K562 (cell line): ENCODE results near the gene HNRNPLL. TPM values are rescaled to one million over a fixed set of nuclear protein-coding genes. Genes with fewer than 3 reads are reported as not detected.

Source experiments
- BMI1 ChIP-seq: fragments of 150-350 bp; IDR thresholded peaks from 2 replicates; pipeline ENCODE4 v1.6.1; 2014; ENCODE audit warnings: low read length
- EP400 ChIP-seq: fragments of 450-650 bp; IDR thresholded peaks from 2 replicates; pipeline ENCODE4 v1.6.1; 2017; ENCODE audit warnings: antibody characterized with exemption, mild to moderate bottlenecking, moderate library complexity
- GTF2F1 ChIP-seq: IDR thresholded peaks from 2 replicates; pipeline ENCODE4 v1.6.1; 2011; ENCODE audit warnings: low read depth, low read length, improper control_type of control experiment
- HMGN3 ChIP-seq: IDR thresholded peaks from 2 replicates; pipeline ENCODE4 v1.6.1; 2011; ENCODE audit warnings: borderline replicate concordance, low read depth, mild to moderate bottlenecking, mixed read lengths, low read length; ENCODE audit not compliant: insufficient read length; ENCODE audit errors: extremely low read depth
- HNRNPK ChIP-seq: fragments of 200-400 bp; formaldehyde crosslinking; IDR thresholded peaks from one replicate; pipeline ENCODE4 v1.6.1; 2018; ENCODE audit warnings: mild to moderate bottlenecking, low read depth, low read length; ENCODE audit not compliant: poor library complexity, severe bottlenecking
- IFI16 ChIP-seq: fragments of 250-450 bp; sonication (Bioruptor Pico); IDR thresholded peaks from 2 replicates; pipeline ENCODE4 v2.1.2; 2022; ENCODE audit warnings: mild to moderate bottlenecking, inconsistent platforms
- JUND ChIP-seq, 2 experiments: IDR thresholded peaks; 2 replicates in 1 of 2; 3 replicates in 1 of 2; pipeline ENCODE4 v1.6.1; 2011; ENCODE audit warnings: borderline replicate concordance in 2 of 2, low read depth in 2 of 2, low read length in 2 of 2, improper control_type of control experiment in 1 of 2, missing biosample characterization in 1 of 2, missing genetic modification characterization in 1 of 2, missing genetic modification reagents in 1 of 2
- OTX1 ChIP-seq: fragments of 450-650 bp; formaldehyde crosslinking; IDR thresholded peaks from 2 replicates; pipeline ENCODE4 v1.4.0; 2022; ENCODE audit warnings: mild to moderate bottlenecking
- POLR2AphosphoS2 ChIP-seq: IDR thresholded peaks from 2 replicates; pipeline ENCODE4 v1.6.1; 2012; ENCODE audit warnings: low read length, improper control_type of control experiment
- RBM22 ChIP-seq: fragments of 200-400 bp; formaldehyde crosslinking; IDR thresholded peaks from 2 replicates; pipeline ENCODE4 v1.6.1; 2018; ENCODE audit warnings: low read length, low read depth; ENCODE audit not compliant: poor library complexity, severe bottlenecking
- SREBF2 ChIP-seq: sonication (generic); formaldehyde crosslinking; IDR thresholded peaks from 2 replicates; pipeline ENCODE4 v1.4.0; 2020; ENCODE audit warnings: mild to moderate bottlenecking, missing genetic modification reagents
- TCF7 ChIP-seq: sonication (generic); IDR thresholded peaks from 2 replicates; pipeline ENCODE4 v1.6.1; 2016; ENCODE audit warnings: antibody characterized with exemption, borderline replicate concordance
- ZNF232 ChIP-seq: sonication (generic); formaldehyde crosslinking; IDR thresholded peaks from 2 replicates; pipeline ENCODE4 v1.8.0; 2022; ENCODE audit warnings: mild to moderate bottlenecking, missing genetic modification reagents
- ZNF24 ChIP-seq: fragments of 450-650 bp; IDR thresholded peaks from 2 replicates; pipeline ENCODE4 v1.6.1; 2016
- ZNF280A ChIP-seq: fragments of 450-650 bp; IDR thresholded peaks from 2 replicates; pipeline ENCODE4 v1.6.1; 2018; ENCODE audit warnings: mild to moderate bottlenecking, low read depth; ENCODE audit not compliant: partially characterized antibody
- ZNF512 ChIP-seq: IDR thresholded peaks from 2 replicates; pipeline ENCODE4 v1.6.1; 2016; ENCODE audit warnings: missing genetic modification characterization, missing compliant biosample characterization
- ZNF57 ChIP-seq: fragments of 450-650 bp; formaldehyde crosslinking; IDR thresholded peaks from 2 replicates; pipeline ENCODE4 v1.4.0; 2020; ENCODE audit warnings: mild to moderate bottlenecking, moderate library complexity
- polyA plus RNA-seq, 8 experiments: library from polyadenylated mRNA; depleted of rRNA in 4 of 8; stranded (reverse) in 5 of 8; unstranded in 3 of 8; fragments of >200 nt; fragmentation: Nextera tagmentation in 2 of 8; fragmentation: Illumina TruSeq in 1 of 8; extraction: Ambion mirVana in 2 of 8; extraction: Trizol in 1 of 8; gene quantifications; 2 replicates each; pipeline versions ENCODE4 v1.2.1 to v1.2.3, GENCODE V29; 2011 to 2014; ENCODE audit warnings: inconsistent platforms in 1 of 8, missing spikeins in 1 of 8
- total RNA-seq, 7 experiments: library from RNA; depleted of rRNA in 6 of 7; stranded (reverse); fragments of >200 nt in 6 of 7; fragmentation: Illumina TruSeq in 2 of 7; extraction: Trizol in 2 of 7; gene quantifications; 2 replicates each; pipeline versions ENCODE4 v1.2.1 to v1.2.3, GENCODE V29; 2011 to 2021; ENCODE audit warnings: low replicate concordance in 1 of 7
- TF ChIP-seq, protein P1 (sequence below): fragments of 450-650 bp; IDR thresholded peaks from 2 replicates; pipeline ENCODE4 v1.6.1; 2018; ENCODE audit not compliant: partially characterized antibody
- TF ChIP-seq, protein P2 (sequence below): fragments of 250-450 bp; sonication (Bioruptor Pico); IDR thresholded peaks from 2 replicates; pipeline ENCODE4 v1.8.0; 2021; ENCODE audit warnings: mild to moderate bottlenecking, moderate library complexity

HNRNPLL gene
- total and polyA plus RNA-seq, 9 of the 15 experiments (the other 6 are each of a cell fraction or from before 2014, with no cell fraction given), result 19.8 to 135 (median 57.8) TPM

DNA sequence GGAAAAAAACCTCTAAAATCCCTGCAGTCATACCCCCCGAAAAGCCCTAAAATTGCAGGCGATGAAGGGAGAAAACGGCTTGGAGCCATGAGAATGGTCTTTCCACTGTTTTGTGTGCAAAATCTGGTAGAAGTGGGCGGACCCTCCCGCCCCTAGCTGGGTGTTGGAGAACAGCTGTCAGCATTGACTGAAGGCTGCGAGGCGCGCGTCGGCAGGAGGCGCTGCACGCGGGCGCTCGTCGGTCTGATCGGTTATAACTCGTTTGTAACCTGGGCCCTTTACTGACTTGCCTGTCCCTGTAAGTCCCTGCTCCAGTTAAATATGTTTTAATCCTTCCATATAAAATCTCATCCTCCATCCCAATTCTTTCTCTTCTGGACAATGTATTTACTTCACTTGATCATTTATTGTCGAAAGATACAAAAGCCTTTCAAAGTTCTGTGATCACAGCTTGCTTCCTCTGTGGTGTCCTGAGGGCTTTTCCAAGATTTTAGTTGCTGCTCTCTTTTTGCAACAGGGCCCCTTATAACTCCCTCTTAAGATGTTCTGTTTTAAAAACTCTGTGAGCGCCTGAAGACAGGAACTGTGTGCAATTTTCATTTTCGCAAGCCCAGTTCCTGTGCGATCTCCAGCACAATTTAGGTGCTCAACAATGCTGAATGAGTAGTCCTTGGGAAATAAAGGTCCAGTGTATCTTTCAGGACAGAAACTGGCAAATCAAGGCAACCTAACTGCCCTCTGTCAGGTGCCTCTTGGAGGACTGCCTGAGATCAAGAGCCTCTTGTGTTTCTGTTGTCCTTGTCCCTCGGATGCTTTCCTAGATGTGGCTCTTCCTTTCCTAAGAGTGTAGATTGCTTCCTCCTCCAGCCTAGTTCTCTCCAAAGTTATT lies 918 bp upstream of the HNRNPLL start (continued):
- TF ChIP-seq, protein P1, sequence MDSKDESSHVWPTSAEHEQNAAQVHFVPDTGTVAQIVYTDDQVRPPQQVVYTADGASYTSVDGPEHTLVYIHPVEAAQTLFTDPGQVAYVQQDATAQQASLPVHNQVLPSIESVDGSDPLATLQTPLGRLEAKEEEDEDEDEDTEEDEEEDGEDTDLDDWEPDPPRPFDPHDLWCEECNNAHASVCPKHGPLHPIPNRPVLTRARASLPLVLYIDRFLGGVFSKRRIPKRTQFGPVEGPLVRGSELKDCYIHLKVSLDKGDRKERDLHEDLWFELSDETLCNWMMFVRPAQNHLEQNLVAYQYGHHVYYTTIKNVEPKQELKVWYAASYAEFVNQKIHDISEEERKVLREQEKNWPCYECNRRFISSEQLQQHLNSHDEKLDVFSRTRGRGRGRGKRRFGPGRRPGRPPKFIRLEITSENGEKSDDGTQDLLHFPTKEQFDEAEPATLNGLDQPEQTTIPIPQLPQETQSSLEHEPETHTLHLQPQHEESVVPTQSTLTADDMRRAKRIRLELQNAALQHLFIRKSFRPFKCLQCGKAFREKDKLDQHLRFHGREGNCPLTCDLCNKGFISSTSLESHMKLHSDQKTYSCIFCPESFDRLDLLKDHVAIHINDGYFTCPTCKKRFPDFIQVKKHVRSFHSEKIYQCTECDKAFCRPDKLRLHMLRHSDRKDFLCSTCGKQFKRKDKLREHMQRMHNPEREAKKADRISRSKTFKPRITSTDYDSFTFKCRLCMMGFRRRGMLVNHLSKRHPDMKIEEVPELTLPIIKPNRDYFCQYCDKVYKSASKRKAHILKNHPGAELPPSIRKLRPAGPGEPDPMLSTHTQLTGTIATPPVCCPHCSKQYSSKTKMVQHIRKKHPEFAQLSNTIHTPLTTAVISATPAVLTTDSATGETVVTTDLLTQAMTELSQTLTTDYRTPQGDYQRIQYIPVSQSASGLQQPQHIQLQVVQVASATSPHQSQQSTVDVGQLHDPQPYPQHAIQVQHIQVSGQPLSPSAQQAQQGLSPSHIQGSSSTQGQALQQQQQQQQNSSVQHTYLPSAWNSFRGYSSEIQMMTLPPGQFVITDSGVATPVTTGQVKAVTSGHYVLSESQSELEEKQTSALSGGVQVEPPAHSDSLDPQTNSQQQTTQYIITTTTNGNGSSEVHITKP, result no peak
- TF ChIP-seq ZNF232 (CRISPR knock-in tag) (no peak), GTF2F1 (no peak), RBM22 (no peak), ZNF280A (no peak), IFI16 (CRISPR knock-in tag) (no peak), POLR2AphosphoS2 (no peak), ZNF512 (tag) (no peak), OTX1 (CRISPR knock-in tag) (no peak), ZNF57 (CRISPR knock-in tag) (no peak), BMI1 (no peak), JUND (IDR thresholded peaks at IDR 0.05; ENCODE audit: borderline replicate concordance, low read depth, low read length) (peak; percentile 51; the same call in 1 of the 2 replicates), JUND (tag; IDR thresholded peaks at IDR 0.05; ENCODE audit: borderline replicate concordance, low read depth, low read length) (peak; percentile 8; the same call in 1 of the 3 replicates), HNRNPK (no peak), SREBF2 (peak; percentile 64; the same call in 1 of the 2 replicates), TCF7 (no peak), ZNF24 (peak; percentile 65; the same call in 1 of the 2 replicates), EP400 (peak; percentile 46; the same call in 1 of the 2 replicates), HMGN3 (no peak)
- TF ChIP-seq, protein P2, sequence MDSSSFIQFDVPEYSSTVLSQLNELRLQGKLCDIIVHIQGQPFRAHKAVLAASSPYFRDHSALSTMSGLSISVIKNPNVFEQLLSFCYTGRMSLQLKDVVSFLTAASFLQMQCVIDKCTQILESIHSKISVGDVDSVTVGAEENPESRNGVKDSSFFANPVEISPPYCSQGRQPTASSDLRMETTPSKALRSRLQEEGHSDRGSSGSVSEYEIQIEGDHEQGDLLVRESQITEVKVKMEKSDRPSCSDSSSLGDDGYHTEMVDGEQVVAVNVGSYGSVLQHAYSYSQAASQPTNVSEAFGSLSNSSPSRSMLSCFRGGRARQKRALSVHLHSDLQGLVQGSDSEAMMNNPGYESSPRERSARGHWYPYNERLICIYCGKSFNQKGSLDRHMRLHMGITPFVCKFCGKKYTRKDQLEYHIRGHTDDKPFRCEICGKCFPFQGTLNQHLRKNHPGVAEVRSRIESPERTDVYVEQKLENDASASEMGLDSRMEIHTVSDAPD, result no peak
